NB4 (cell line): ENCODE data around the gene CHRNE.
"Not testable (repeated sequence)": the region's sequence is repeated elsewhere in the genome, so short reads cannot be mapped to it uniquely, and the experiment has no call there.

ENCODE experiments used
- POLR2A ChIP-seq: IDR thresholded peaks from 2 replicates; pipeline ENCODE4 v1.6.1; 2011; ENCODE audit warnings: mild to moderate bottlenecking; ENCODE audit not compliant: insufficient read length; ENCODE audit errors: extremely low read depth
- TF ChIP-seq, protein P1 (sequence below): IDR thresholded peaks from one replicate; pipeline ENCODE4 v1.5.1; 2012; ENCODE audit warnings: low read depth, low read length

DNA sequence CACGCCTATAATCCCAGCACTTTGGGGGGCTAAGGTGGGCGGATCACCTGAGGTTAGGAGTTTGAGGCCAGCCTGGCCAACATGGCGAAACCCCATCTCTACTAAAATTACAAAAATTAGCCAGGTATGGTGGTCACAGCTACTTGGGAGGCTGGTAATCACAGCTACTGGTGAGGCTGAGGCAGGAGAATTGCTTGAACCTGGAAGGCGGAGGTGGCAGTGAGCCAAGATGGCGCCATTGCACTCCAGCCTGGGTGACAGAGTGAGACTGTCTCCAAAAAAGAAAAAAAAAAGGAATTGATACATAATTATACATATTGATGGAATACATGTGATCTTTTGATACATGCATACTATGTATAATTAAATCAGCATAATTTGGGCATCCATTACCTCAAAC is 35.4 kb downstream of the CHRNE start:
- TF ChIP-seq POLR2A, result not testable (repeated sequence)
- TF ChIP-seq, protein P1, sequence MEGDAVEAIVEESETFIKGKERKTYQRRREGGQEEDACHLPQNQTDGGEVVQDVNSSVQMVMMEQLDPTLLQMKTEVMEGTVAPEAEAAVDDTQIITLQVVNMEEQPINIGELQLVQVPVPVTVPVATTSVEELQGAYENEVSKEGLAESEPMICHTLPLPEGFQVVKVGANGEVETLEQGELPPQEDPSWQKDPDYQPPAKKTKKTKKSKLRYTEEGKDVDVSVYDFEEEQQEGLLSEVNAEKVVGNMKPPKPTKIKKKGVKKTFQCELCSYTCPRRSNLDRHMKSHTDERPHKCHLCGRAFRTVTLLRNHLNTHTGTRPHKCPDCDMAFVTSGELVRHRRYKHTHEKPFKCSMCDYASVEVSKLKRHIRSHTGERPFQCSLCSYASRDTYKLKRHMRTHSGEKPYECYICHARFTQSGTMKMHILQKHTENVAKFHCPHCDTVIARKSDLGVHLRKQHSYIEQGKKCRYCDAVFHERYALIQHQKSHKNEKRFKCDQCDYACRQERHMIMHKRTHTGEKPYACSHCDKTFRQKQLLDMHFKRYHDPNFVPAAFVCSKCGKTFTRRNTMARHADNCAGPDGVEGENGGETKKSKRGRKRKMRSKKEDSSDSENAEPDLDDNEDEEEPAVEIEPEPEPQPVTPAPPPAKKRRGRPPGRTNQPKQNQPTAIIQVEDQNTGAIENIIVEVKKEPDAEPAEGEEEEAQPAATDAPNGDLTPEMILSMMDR, result not testable (repeated sequence)
